ENCODE measurements around the gene CDR2. TPM values are rescaled to one million over a fixed set of nuclear protein-coding genes. Genes with fewer than 3 reads are reported as not detected.

CDR2 gene
- total and polyA plus RNA-seq, 8 donors = 17.3 to 33.1 (median 25.8) TPM

- intact Hi-C loops (cut with DNase I) = no loop called here
- DNase-seq (no peak), ATAC-seq (no peak)
- no peaks in the 10 kb centered on the region for H3K4me1 ChIP-seq
- TF ChIP-seq CTCF (IDR thresholded peaks at IDR 0.05) = no peak
- H3K9me3 ChIP-seq = no peaks in the 10 kb centered on the region
- H3K27me3 ChIP-seq = no peaks in the 10 kb centered on the region
- no peak overlapping the region for H3K27ac ChIP-seq
- H3K4me3 ChIP-seq = no peak overlapping the region
- no peaks in the 10 kb centered on the region for H3K36me3 ChIP-seq
These were observed 27.8 kb upstream of the CDR2 start for GRCh38 chr16:22402191-22402590.

GRCh38 chr16:22400900-22401299 lies 26.5 kb upstream of the CDR2 start:
- DNase-seq = peak in 1 of 4 donors; percentile 37
- H3K4me3 ChIP-seq = no peak overlapping the region
- no peak for TF ChIP-seq CTCF (IDR thresholded peaks at IDR 0.05)
- H3K27ac ChIP-seq = no peak overlapping the region
- intact Hi-C loops (cut with DNase I) = no loop called here
- no peaks in the 10 kb centered on the region for H3K9me3 ChIP-seq
- ATAC-seq = peak; percentile 41
- H3K27me3 ChIP-seq = no peaks in the 10 kb centered on the region
- H3K4me1 ChIP-seq = no peaks in the 10 kb centered on the region
- H3K36me3 ChIP-seq = no peaks in the 10 kb centered on the region

- no peak for TF ChIP-seq CTCF (IDR thresholded peaks at IDR 0.05)
- DNase-seq = no peak
- H3K4me3 ChIP-seq = no peak overlapping the region
- no peaks in the 10 kb centered on the region for H3K27me3 ChIP-seq
- no peak for ATAC-seq
- H3K36me3 ChIP-seq = no peaks in the 10 kb centered on the region
- no peak overlapping the region for H3K27ac ChIP-seq
- intact Hi-C loops (cut with DNase I) = no loop called here
- no peaks in the 10 kb centered on the region for H3K4me1 ChIP-seq
- H3K9me3 ChIP-seq = no peaks in the 10 kb centered on the region
These were observed 23.5 kb upstream of the CDR2 start for GRCh38 chr16:22397931-22398330.

- Histone ChIP-seq H3K9me3 (no peaks in the 10 kb centered on the region), H3K4me3 (no peak overlapping the region), H3K36me3 (no peaks in the 10 kb centered on the region), H3K27ac (no peak overlapping the region), H3K27me3 (no peaks in the 10 kb centered on the region), H3K4me1 (no peaks in the 10 kb centered on the region)
- intact Hi-C loops (cut with DNase I) = no loop called here
- DNase-seq (peak in 1 of 4 donors; percentile 9), ATAC-seq (peak; percentile 72)
- TF ChIP-seq CTCF (IDR thresholded peaks at IDR 0.05) = no peak
These were observed 23.0 kb upstream of the CDR2 start for GRCh38 chr16:22397464-22397863.

GRCh38 chr16:22395960-22396359 lies 21.5 kb upstream of the CDR2 start:
- no peaks in the 10 kb centered on the region for H3K4me1 ChIP-seq
- no peaks in the 10 kb centered on the region for H3K36me3 ChIP-seq
- intact Hi-C loops (cut with DNase I) = no loop called here
- no peaks in the 10 kb centered on the region for H3K27me3 ChIP-seq
- ATAC-seq (no peak), DNase-seq (no peak)
- no peak for TF ChIP-seq CTCF (IDR thresholded peaks at IDR 0.05)
- no peak overlapping the region for H3K27ac ChIP-seq
- H3K9me3 ChIP-seq = no peaks in the 10 kb centered on the region
- no peak overlapping the region for H3K4me3 ChIP-seq

All from left lung (tissue), 10 donors.